Activated naive CD8-positive, alpha-beta T cell treated with anti-CD3 and anti-CD28 coated beads, Interleukin-2, amount 50 U/mL, for 24 hours (primary cell): Measurements from ENCODE around the gene EIF3D.
"Not testable (repeated sequence)": the region's sequence is repeated elsewhere in the genome, so short reads cannot be mapped to it uniquely, and the experiment has no call there.

ENCODE experiments used
- ATAC-seq: fragments of 150-1000 bp; cut with Tn5 transposase; one replicate; pipeline ENCODE4 v1.10.0; 2021
- DNase-seq: peaks from one replicate; pipeline ENCODE4 v3.0.0; 2021
- H3K27ac Mint-ChIP-seq: one replicate; pipeline ENCODE4 v1.8.0; 2021; ENCODE audit warnings: mild to moderate bottlenecking, mixed read lengths
- H3K27me3 Mint-ChIP-seq: one replicate; pipeline ENCODE4 v1.8.0; 2021; ENCODE audit warnings: mixed read lengths
- H3K36me3 Mint-ChIP-seq: one replicate; pipeline ENCODE4 v1.8.0; 2021; ENCODE audit warnings: low read depth, mixed read lengths
- H3K4me1 Mint-ChIP-seq: one replicate; pipeline ENCODE4 v1.8.0; 2021; ENCODE audit warnings: mixed read lengths
- H3K4me3 Mint-ChIP-seq: one replicate; pipeline ENCODE4 v1.8.0; 2021; ENCODE audit warnings: mild to moderate bottlenecking, moderate library complexity, mixed read lengths
- H3K9me3 Mint-ChIP-seq: one replicate; pipeline ENCODE4 v1.8.0; 2021; ENCODE audit warnings: mixed read lengths

Gene EIF3D

DNA sequence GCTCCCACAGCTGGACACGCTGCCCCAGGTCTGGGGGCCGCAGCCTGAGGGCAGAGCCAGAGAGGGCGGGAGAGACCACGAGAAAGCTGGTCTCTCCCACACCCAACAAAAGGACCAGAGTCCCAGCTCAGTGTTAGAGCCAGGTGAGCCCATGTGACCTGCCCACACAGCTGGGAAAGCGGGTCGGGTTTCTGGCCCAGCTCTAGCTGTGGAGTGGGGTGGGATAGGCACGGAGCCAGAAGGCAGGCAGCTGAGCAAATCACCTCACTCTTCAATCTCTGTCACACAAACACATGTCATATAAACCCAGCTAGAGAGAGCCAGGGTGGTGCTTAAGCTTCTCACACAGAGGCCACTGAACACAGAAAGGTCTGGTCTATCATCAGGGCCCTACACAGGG lies 7.8 kb upstream of the EIF3D start:
- H3K27me3 Mint-ChIP-seq = no peaks in the 10 kb centered on the region
- peaks cover 4% of the 10 kb centered on the region for H3K4me1 Mint-ChIP-seq
- ATAC-seq = no peak

GRCh38 chr22:36533320-36533719 lies 4.4 kb upstream of the EIF3D start:
- H3K4me1 Mint-ChIP-seq, H3K27ac Mint-ChIP-seq, H3K36me3 Mint-ChIP-seq, H3K4me3 Mint-ChIP-seq, ATAC-seq, DNase-seq, H3K9me3 Mint-ChIP-seq, H3K27me3 Mint-ChIP-seq: not testable (repeated sequence)

More for the DNA sequence above, 7.8 kb upstream of the EIF3D start:
- no peak for DNase-seq
- H3K36me3 Mint-ChIP-seq = no peaks in the 10 kb centered on the region
- no peaks in the 10 kb centered on the region for H3K9me3 Mint-ChIP-seq
- no peak overlapping the region for H3K4me3 Mint-ChIP-seq
- H3K27ac Mint-ChIP-seq = no peak overlapping the region

- H3K27ac Mint-ChIP-seq = no peak overlapping the region
- no peak for ATAC-seq
- H3K36me3 Mint-ChIP-seq = peaks cover 14% of the 10 kb centered on the region
- peaks cover 4% of the 10 kb centered on the region for H3K27me3 Mint-ChIP-seq
- peaks cover 9% of the 10 kb centered on the region for H3K4me1 Mint-ChIP-seq
- H3K9me3 Mint-ChIP-seq = no peaks in the 10 kb centered on the region
- DNase-seq = no peak
- no peak overlapping the region for H3K4me3 Mint-ChIP-seq
Measured at GRCh38 chr22:36532466-36532865, 3.5 kb upstream of the EIF3D start.

DNA sequence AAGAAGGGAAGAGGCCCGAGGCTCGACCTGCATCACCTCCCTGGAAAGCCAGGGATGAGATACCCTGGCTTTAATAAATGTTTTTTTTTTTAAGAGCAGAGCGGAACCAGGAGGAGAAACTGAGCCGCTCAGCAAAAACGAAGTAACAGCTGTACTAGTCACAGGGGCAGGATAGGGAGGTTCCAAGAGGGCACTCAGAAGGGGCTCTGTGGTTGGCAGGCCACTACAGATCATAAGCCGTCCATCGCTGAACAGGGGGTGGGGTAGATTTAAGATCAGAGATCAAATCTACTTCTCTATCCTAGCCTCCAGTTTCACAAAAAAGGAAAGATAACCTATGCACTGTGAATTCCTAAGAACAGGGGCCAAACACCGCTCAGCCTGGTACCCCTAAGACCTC lies 625 bp downstream of the EIF3D start:
- peak; percentile 20 for DNase-seq
- Mint-ChIP-seq H3K27me3 (peaks cover 4% of the 10 kb centered on the region), H3K27ac (peak overlapping the region; percentile 100), H3K9me3 (no peaks in the 10 kb centered on the region), H3K4me3 (peak overlapping the region; percentile 94), H3K4me1 (peaks cover 32% of the 10 kb centered on the region), H3K36me3 (peaks cover 51% of the 10 kb centered on the region)
- ATAC-seq = no peak

GRCh38 chr22:36522662-36523061 lies 6.3 kb downstream of the EIF3D start:
- no peak for DNase-seq
- Mint-ChIP-seq H3K9me3 (no peaks in the 10 kb centered on the region), H3K27ac (no peak overlapping the region), H3K4me1 (peaks cover 23% of the 10 kb centered on the region), H3K27me3 (no peaks in the 10 kb centered on the region), H3K36me3 (peaks cover 81% of the 10 kb centered on the region), H3K4me3 (no peak overlapping the region)
- ATAC-seq = no peak

DNA sequence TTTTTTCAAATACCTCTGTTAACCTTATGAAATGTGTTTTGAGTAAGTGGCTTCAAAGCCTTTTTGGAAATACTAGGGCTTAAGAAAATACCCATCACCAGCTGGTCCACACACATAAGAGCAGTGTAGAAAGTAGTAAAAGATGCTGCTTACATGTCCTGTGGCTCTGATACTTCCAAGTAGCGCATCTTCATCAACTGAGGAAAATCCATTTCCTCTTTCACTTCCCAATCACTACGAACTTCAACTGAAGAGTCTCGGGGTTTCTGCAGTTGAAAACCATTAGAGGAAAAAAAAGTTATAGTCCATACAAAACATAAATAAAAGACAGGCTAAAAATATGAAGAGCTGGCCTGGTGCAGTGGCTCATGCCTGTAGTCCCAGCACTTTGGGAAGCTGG lies 8.5 kb downstream of the EIF3D start:
- Mint-ChIP-seq H3K4me1 (peaks cover 4% of the 10 kb centered on the region), H3K9me3 (no peaks in the 10 kb centered on the region), H3K4me3 (no peak overlapping the region), H3K36me3 (peaks cover 80% of the 10 kb centered on the region), H3K27ac (no peak overlapping the region), H3K27me3 (no peaks in the 10 kb centered on the region)
- ATAC-seq (no peak), DNase-seq (no peak)

DNA sequence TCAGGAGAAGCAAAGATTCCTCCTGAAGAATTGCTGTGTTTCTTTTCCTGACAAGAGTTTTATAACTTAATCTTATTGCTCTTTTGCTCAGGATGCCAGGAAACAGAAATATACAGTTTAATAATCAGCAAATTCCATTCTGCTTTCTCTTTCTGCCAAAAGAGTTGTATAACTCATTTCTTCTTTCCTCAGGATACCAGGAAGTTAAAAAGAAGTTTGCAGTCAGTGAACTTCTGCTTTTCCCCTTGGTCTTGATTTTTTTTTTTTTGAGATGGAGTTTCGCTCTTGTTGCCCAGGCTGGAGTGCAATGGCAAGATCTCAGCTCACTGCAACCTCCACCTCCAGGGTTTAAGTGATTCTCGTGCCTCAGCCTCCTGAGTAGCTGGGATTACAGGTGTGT lies 9.1 kb downstream of the EIF3D start:
- H3K36me3 Mint-ChIP-seq = peaks cover 82% of the 10 kb centered on the region
- H3K9me3 Mint-ChIP-seq, H3K27me3 Mint-ChIP-seq, H3K4me3 Mint-ChIP-seq, H3K4me1 Mint-ChIP-seq, ATAC-seq, DNase-seq, H3K27ac Mint-ChIP-seq: not testable (repeated sequence)

DNA sequence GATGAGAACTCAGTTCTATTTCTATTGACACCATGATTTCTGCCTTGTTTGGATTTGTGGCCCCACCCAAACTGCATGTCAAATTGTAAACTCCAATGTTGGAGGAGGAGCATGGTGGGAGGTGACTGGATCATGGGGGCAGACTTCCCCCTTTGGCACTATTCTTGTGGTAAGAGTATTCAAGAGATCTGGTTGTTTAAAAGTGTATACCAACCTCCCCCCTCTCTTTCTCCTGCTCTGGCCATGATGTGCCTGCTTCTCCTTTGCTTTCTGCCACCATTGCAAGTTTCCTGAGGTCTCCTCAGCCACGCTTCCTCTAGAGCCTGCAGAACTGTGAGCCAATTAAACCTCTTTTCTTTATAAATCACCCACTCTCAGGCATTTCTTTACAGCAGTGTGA lies 14.2 kb downstream of the EIF3D start:
- H3K4me1 Mint-ChIP-seq = no peaks in the 10 kb centered on the region
- no peak overlapping the region for H3K27ac Mint-ChIP-seq
- no peak overlapping the region for H3K4me3 Mint-ChIP-seq
- H3K9me3 Mint-ChIP-seq = no peaks in the 10 kb centered on the region
- ATAC-seq = no peak
- peaks cover 76% of the 10 kb centered on the region for H3K36me3 Mint-ChIP-seq
- DNase-seq = no peak
- no peaks in the 10 kb centered on the region for H3K27me3 Mint-ChIP-seq

DNA sequence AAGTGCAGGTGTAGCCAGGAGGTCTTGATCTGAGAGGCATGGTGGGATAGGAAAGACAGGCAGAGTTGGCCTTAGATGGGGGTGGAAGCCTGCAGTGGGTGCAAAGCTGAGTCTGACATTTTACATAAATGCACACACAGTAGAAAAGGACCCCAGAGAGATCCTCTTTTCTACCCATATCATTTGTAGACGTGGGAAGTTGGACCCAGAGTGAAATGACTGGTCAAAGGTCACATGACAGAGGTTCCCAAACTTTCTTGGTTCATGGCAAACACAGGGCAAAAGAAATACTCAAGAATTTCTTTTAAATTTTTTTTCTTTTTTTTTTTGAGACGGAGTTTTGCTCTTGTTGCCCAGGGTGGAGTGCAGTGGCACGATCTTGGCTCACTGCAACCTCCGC lies 16.0 kb downstream of the EIF3D start:
- peaks cover 6% of the 10 kb centered on the region for H3K4me1 Mint-ChIP-seq
- no peaks in the 10 kb centered on the region for H3K27me3 Mint-ChIP-seq
- H3K27ac Mint-ChIP-seq = no peak overlapping the region
- H3K4me3 Mint-ChIP-seq = no peak overlapping the region
- H3K9me3 Mint-ChIP-seq = no peaks in the 10 kb centered on the region
- DNase-seq (no peak), ATAC-seq (no peak)
- H3K36me3 Mint-ChIP-seq = peaks cover 65% of the 10 kb centered on the region

DNA sequence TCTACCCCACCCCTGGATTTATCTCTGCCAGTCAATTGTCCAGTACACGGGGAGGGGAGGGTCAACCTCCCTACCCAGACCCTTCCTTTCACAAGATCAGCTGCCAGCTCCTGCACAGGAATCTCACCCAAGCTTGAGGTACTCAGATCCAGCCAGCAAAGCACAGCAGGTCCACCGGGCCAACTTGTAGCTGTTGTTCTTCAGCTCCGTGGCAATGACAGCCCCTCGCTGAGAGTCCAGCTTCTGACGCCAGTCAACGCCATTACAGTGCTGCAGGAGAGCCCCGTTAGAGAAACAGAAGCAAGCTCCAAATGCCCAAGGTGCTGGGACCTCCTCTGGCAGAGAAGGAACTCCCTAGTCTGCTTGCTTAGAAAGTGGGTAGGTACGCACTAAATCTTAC lies 16.6 kb downstream of the EIF3D start:
- Mint-ChIP-seq H3K27me3 (no peaks in the 10 kb centered on the region), H3K9me3 (no peaks in the 10 kb centered on the region)
- ATAC-seq = no peak

GRCh38 chr22:36510966-36511881 lies 17.7 kb downstream of the EIF3D start:
- DNase-seq (peak; percentile 33), ATAC-seq (no peak)
- Mint-ChIP-seq H3K27me3 (no peaks in the 10 kb centered on the region), H3K4me1 (peaks cover 15% of the 10 kb centered on the region), H3K27ac (no peak overlapping the region), H3K4me3 (no peak overlapping the region), H3K9me3 (no peaks in the 10 kb centered on the region), H3K36me3 (peaks cover 54% of the 10 kb centered on the region)

More for the DNA sequence above, 16.6 kb downstream of the EIF3D start:
- peaks cover 10% of the 10 kb centered on the region for H3K4me1 Mint-ChIP-seq
- DNase-seq = no peak
- no peak overlapping the region for H3K27ac Mint-ChIP-seq
- no peak overlapping the region for H3K4me3 Mint-ChIP-seq
- H3K36me3 Mint-ChIP-seq = peaks cover 65% of the 10 kb centered on the region

DNA sequence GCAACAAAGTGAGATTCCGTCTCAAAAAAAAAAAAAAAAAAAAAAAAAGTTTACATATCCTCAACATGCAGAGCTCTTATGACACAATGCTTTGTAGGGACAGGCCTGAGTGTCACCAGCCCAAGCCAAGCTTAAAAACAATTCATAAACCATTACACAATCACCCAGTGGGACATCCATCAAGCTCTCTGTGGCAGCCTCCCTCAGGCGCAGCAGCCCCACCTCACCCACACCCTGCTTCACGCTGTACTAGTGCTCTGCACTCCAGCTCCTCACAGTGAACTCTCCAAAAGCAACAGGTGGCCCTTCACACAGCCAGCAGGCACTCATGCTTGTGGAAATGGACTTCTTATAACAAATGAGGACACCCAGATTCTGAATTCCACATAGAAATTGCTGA lies 18.6 kb downstream of the EIF3D start:
- Mint-ChIP-seq H3K4me3 (no peak overlapping the region), H3K36me3 (peaks cover 47% of the 10 kb centered on the region), H3K27ac (no peak overlapping the region), H3K9me3 (no peaks in the 10 kb centered on the region), H3K4me1 (peaks cover 21% of the 10 kb centered on the region), H3K27me3 (no peaks in the 10 kb centered on the region)
- no peak for ATAC-seq
- no peak for DNase-seq

- ATAC-seq (no peak), DNase-seq (no peak)
- Mint-ChIP-seq H3K4me3 (peak overlapping the region; percentile 75), H3K27me3 (no peaks in the 10 kb centered on the region), H3K36me3 (peaks cover 35% of the 10 kb centered on the region), H3K9me3 (no peaks in the 10 kb centered on the region), H3K4me1 (peaks cover 29% of the 10 kb centered on the region), H3K27ac (peak overlapping the region; percentile 62)
Measured at GRCh38 chr22:36507518-36508010, 21.4 kb downstream of the EIF3D start.

- peak within 1 kb of the TSS; percentile 75 for H3K4me3 Mint-ChIP-seq
- H3K27ac Mint-ChIP-seq = peak within 1 kb of the TSS; percentile 62
Measured at GRCh38 chr22:36506637-36507517, 22.1 kb downstream of the EIF3D start, which contains the start of gene FOXRED2. Gene FOXRED2, minus strand, starts transcription at chr22:36507040. Its CDS starts 618 bp downstream, at chr22:36506422.

More at GRCh38 chr22:36506637-36507517, 22.1 kb downstream of the EIF3D start, which contains the start of gene FOXRED2:
- peak; percentile 88 for ATAC-seq
- Mint-ChIP-seq H3K27me3 (no peaks in the 10 kb centered on the region), H3K9me3 (no peaks in the 10 kb centered on the region), H3K4me1 (peaks cover 29% of the 10 kb centered on the region), H3K36me3 (peaks cover 29% of the 10 kb centered on the region)
- peak; percentile 90 for DNase-seq
